HL-60/S4 treated with phorbol 12-myristate 13-acetate at 8.2 ng/mL for 4 days and 3 days (cell line): ENCODE data around the gene HEPH.
"Not testable (repeated sequence)": the region's sequence is repeated elsewhere in the genome, so short reads cannot be mapped to it uniquely, and the experiment has no call there.

ENCODE experiments used
- in situ Hi-C: fragments of 300-500 bp; cut with MboI; formaldehyde crosslinking; loops from 2 replicates; pipeline ENCODE4 v1.15.0; 2022; ENCODE audit warnings: low sequenced_read_pairs

The HEPH gene

GRCh38 chrX:66200855-66201795 is 37.1 kb downstream of the HEPH start:
- in situ Hi-C loops, result no loop called here

GRCh38 chrX:66203114-66203513 is 39.1 kb downstream of the HEPH start:
- in situ Hi-C loops, result no loop called here

GRCh38 chrX:66221856-66222255 is 57.8 kb downstream of the HEPH start:
- in situ Hi-C loops, result no loop called here

GRCh38 chrX:66232296-66232695 is 68.2 kb downstream of the HEPH start:
- in situ Hi-C loops, result no loop called here

- in situ Hi-C loops, result no loop called here
Observed at GRCh38 chrX:66233209-66233608, 69.2 kb downstream of the HEPH start.

- in situ Hi-C loops, result not testable (repeated sequence)
Observed at GRCh38 chrX:66233904-66234303, 69.9 kb downstream of the HEPH start.

- in situ Hi-C loops, result no loop called here
Observed at GRCh38 chrX:66255359-66255967, 91.4 kb downstream of the HEPH start.

- in situ Hi-C loops, result no loop called here
Observed at GRCh38 chrX:66262807-66263206, 98.8 kb downstream of the HEPH start.
